Suppressor macrophage (primary cell): ENCODE results near the gene GFI1B.
"Not testable (repeated sequence)": the region's sequence is repeated elsewhere in the genome, so short reads cannot be mapped to it uniquely, and the experiment has no call there.

Source experiments
- DNase-seq, 4 experiments: peaks; one replicate each; pipeline ENCODE4 v3.0.0-alpha.2; 2020 to 2022

GFI1B gene

GRCh38 chr9:132991351-132992300 lies 13.1 kb downstream of the GFI1B start:
- DNase-seq = no peak

DNA sequence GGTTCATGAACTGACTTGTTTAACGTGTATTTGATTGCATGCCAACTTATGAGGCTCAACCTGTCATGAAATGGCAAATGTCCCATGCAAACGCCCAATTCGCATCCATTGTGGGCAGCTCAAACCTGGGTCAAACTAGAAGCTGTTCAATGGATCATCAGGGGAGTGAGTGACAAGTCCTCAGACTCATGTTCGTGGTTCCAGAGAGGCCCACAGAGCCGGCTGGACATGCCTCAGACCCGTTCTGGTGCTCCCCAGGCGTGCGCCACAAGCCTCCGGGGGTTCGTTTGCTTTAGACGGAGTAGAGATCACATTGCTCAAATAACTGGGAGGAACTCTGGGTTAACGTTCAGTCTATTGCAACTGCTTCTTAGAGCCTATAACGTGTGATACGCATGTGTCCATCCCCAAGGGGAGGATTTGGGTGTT lies 15.0 kb downstream of the GFI1B start:
- no peak for DNase-seq

DNA sequence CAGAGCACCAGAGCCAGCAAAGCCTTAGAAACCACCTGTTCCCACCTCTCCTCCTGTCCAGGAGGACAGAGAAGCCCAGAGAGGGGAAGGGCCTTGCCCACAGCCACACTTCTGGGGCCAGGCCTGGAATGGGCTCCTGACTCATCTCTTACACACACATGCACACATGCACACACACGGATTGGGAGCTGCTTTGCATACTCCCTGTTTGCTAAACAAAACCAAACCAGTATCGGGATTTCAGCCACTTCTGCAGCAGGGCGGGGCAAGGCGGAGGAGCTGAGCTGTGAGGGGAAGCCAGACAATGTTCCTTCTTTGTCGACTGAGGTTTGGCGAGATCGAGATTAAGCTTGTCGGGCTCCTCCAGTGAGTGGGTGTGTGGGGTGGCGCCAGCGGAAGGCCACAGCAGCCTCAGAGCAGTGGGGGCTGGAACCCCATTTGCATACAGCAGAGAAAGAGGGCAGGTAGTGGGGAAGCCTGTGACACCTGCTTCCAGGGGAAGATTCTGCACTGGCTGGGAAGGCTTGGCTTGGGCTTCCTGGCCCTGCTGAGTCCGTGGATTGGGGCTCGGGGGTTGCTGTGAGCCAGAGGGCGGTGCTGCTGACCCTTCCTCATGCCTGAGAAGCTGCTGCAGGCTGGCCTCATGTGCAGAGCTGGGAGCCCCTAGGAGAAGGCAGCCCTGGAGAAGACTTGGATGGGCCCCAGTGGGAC lies 16.1 kb downstream of the GFI1B start:
- DNase-seq = peak; percentile 60 to 76 (median 70)

DNA sequence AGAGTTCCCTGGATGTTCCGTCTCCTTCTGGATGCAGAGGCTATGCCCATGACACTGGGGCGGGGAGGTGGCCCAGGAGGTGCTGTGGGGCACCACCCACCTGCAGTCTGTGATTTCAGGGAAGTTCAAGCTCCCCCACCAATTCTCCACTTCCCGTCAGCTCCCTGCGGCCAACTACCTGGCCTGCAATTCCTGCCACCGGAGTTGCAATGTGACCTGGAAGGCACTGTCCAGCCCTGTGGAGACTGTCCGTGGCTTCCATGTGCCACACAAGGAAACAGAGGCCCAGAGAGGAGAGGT lies 16.6 kb downstream of the GFI1B start:
- no peak for DNase-seq

GRCh38 chr9:132995879-132996278 lies 17.4 kb downstream of the GFI1B start:
- no peak for DNase-seq

GRCh38 chr9:132996526-132996925 lies 18.0 kb downstream of the GFI1B start:
- no peak for DNase-seq

GRCh38 chr9:132997591-132997990 lies 19.1 kb downstream of the GFI1B start:
- no peak for DNase-seq

GRCh38 chr9:132998221-132998620 lies 19.7 kb downstream of the GFI1B start:
- DNase-seq = not testable (repeated sequence)

DNA sequence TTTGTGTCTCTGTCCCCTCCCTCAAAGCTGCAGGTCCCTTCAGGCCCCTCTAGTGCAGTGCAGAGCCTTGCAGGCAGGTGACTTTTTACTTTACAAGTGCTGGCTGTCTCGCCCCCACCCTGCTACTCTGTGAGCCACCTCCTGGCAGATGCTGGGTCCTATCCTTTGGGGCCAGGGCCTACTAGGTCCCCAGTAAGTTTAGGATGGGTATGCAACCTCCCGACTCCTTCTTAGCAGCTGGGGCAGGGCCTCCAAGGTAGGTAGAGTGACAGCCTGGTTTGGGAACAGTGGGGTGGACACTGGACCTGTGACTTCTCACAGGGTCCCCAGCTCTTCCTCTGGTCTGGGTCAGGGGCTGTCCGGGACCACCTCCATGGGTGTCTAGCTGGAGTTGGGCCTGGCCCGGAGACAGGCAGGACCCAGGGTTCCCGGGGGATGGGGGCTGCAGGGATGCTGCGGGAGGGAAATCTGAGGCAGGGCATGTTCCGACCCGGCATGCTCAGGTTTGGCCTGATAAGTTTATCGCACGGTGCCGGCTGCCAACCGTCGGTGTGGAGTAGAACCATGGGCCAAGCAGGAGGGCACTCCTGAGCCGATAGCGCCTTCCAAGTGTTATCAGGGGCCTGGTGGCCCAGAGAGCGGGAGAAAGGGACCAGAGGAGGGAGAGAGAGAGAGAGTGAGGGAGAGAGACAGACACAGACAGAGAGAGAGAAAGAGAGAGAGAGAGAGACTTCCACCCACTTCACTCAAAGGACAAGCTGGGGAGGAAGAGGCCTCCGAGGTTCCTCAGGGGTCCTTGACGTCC lies 20.5 kb downstream of the GFI1B start:
- no peak for DNase-seq

DNA sequence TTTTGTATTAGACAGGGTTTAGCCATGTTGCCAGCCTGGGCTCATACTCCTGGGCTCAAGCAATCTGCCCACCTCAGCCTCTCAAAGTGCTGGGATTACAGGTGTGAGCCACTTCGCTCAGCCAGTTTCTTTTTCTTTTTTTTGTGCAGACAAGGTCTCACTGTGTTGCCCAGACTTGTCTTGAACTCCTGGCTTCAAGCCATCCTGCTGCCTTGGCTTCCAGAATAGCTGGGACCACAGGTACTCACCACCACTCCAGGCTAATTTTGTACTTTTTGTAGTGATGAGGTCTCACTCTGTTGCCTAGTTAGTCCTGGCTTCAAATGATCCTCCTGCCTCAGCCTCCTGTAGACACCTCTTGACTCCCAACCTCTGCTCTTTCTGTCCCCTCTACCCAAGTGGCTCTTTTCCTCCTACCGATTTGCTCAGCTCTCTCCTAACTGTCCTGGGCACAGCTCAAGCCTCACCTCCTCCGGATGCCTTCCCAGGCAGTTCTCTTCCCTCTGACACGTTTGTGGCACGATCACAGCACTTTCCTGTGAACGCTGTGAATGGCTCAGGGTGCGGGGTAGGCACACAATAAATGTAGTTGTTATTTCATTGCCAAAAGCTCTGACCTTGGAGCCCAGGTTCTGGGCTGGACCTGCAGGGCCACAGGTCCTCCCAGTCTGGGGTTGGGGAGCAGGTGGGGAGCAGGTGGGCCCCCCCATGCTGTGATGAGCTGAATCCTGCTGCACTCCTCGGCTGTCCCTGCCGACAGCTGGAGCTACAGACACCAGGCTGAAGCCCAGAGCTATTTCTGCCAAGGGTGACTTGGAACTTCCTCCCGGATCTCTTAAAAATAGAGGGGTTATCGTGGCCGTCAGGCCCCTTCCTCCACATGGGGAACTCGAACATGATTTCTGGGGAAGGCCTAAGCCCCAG lies 23.9 kb downstream of the GFI1B start:
- no peak for DNase-seq

GRCh38 chr9:133003071-133003461 lies 24.6 kb downstream of the GFI1B start:
- no peak for DNase-seq

DNA sequence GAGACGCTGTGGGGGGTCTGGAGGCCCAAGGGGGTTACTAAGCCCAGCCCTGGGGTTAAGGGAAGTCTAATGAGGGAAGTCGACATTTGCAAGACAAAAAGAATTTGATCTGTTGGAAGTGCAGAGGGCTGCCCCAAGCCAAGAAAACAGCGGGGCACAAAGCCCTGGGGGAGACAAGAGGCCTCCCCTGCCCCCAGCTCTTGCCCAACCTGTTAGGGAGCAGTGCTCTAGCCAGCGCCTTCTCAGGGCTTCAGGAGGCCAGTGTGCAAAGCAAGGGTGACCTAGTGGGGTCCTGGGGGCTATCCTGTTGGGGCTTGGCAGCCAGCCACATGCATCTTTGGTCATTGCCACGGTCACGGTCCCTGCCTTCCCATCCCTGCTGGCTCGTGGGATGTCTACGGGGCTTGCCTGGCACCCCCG lies 25.2 kb downstream of the GFI1B start:
- DNase-seq = no peak

- peak; percentile 40 to 66 (median 62) for DNase-seq
Measured at GRCh38 chr9:133004091-133004998, 25.9 kb downstream of the GFI1B start.

DNA sequence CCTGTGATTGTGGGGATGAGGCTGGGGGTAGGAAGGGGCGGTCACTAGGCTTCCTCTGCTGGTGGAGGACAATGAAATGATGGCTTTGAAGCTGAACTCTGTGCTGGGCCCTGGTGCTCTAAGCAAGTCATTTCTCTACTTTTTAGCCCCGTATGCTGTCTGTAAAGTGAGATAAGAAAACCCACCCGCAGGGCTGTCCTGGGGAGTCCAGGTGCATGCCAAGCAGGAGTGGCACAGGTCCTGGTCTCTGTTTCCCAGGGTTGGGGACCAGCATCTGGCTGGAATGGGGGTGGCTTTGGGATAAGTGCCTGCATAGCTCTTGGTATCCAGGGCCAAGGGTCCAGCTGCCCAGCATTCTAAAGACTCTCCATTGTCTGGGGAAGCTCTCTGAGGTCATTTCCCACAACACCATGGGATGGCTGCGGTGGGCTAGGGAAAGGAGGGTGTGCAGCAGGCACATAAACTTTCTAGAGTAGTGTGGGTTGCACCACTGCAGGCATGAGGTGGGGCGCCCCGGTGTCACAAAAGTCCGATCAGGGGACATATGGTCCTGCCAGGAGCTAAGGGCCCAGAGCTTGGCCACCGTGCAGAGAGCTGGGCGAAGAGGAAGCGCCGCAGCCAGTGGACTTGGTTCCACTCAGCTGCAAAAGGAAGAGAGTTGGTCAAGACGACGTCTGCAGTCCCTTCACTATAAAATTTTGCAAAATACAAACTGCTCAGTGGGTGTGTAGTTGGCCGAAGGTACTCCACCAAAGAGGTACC lies 26.7 kb downstream of the GFI1B start:
- no peak for DNase-seq

- no peak for DNase-seq
Measured at GRCh38 chr9:133005957-133006356, 27.5 kb downstream of the GFI1B start.

DNA sequence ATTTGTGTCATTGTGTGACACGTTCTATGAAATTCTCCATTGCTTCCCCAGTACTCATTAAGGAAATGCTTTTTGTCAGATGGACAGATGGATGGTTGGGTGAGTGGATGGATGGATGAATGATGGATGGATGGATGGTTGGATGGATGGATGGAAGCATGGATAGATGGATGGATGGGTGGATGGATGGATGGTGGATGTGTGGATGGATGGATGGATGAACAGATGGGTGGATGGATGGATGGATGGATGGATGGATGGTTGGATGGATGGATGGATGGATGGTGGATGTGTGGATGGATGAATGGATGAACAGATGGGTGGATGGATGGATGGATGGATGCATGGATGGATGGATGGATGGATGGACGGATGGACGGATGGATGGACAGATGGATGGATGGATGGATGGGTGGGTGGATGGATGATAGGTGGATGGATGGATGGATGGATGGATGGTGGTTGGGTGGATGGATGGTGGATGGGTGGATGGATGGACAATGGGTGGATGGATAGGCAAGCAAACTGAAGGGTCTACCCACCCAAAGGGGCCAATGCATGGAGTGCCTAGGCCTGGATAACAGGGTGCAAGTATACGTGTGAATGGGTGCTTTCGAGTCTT lies 28.3 kb downstream of the GFI1B start:
- no peak for DNase-seq

- DNase-seq = no peak
Measured at GRCh38 chr9:133008406-133008805, 29.9 kb downstream of the GFI1B start.

DNA sequence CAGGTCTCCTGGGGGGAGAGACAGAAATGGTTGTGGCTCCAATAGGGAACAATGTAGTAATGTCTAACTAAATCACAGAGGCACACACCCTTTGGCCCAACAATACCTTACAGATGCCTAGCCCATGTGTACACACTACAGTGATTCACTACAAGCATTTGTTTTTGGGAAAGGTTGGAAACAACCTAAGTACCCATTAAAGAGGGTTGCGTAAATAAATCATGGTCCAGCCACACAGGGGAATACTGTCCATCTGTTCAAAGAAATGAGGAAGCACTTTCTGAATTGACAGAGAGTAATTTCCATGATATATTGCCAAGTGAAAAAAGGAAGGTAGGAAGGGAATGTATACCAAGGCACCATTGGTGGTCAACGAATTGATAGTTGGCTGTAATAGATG lies 30.3 kb downstream of the GFI1B start:
- DNase-seq = peak in 2 of 4 experiments; percentile 18 to 30

DNA sequence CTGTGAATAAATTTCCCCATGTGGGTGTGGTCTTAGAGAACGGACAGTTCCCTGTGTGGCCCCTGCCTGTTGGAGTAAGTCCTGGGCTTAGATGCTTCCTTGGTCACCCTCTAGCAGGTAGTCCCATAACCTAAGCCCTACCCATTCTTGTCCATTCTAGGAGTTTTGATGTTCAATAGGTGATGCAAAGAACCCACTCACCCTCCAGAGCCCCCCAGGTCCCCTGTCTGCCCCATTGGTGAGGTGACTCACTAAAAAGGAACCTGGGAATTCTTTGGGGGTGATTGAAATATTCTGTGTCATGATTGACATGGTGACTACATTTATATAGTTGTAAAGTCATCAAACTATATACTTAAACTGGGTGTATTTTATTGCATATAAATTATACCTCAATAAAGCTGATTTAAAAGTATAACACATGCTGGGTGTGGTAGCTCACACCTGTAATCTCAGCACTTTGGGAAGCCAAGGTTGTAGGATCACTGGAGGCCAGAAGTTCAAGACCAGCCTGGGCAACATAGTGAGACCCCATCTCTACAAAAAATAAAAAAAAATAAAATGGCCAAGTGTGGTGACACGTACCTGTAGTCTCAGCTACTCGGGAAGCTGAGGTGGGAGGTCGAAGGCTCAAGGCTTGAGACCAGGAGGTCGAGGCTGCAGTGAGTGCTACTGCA lies 31.6 kb downstream of the GFI1B start:
- no peak for DNase-seq
